HepG2 (cell line): ENCODE results near the gene ADIPOR2. TPM values are rescaled to one million over a fixed set of nuclear protein-coding genes. Genes with fewer than 3 reads are reported as not detected.
A peak's percentile ranks its signal among the peaks of the same experiment; 100 is the strongest.

Experiments used
- CENPBD1 ChIP-seq: sonication (generic); formaldehyde crosslinking; IDR thresholded peaks from 2 replicates; pipeline ENCODE4 v1.8.0; 2022; ENCODE audit warnings: missing genetic modification reagents, low read depth, mild to moderate bottlenecking, borderline replicate concordance
- CHD2 ChIP-seq: IDR thresholded peaks from 2 replicates; pipeline ENCODE4 v1.6.1; 2011; ENCODE audit warnings: low read depth, low read length, improper control_type of control experiment
- DNMT3B ChIP-seq: conservative IDR thresholded peaks from 2 replicates; pipeline ENCODE4 v1.6.1; 2016; ENCODE audit warnings: missing biosample characterization, control low read depth
- GABPA ChIP-seq, 2 experiments: IDR thresholded peaks; 2 replicates each; pipeline ENCODE4 v1.6.1; 2011 to 2016; ENCODE audit warnings: low read depth in 2 of 2, low read length in 1 of 2, missing biosample characterization in 1 of 2, missing genetic modification characterization in 1 of 2
- LBX2 ChIP-seq: sonication (generic); formaldehyde crosslinking; IDR thresholded peaks from 2 replicates; pipeline ENCODE4 v1.5.0; 2020; ENCODE audit warnings: missing genetic modification reagents, mild to moderate bottlenecking, borderline replicate concordance
- NONO ChIP-seq, 2 experiments: fragments of 450-650 bp in 1 of 2; sonication (generic) in 1 of 2; formaldehyde crosslinking in 1 of 2; IDR thresholded peaks in 1 of 2; conservative IDR thresholded peaks in 1 of 2; 2 replicates each; pipeline versions ENCODE4 v1.6.1 to v1.8.0; 2017 to 2022; ENCODE audit warnings: mild to moderate bottlenecking in 1 of 2, missing genetic modification reagents in 1 of 2, moderate library complexity in 1 of 2
- ZBED4 ChIP-seq: sonication (generic); formaldehyde crosslinking; IDR thresholded peaks from 2 replicates; pipeline ENCODE4 v1.4.0; 2020; ENCODE audit warnings: missing genetic modification reagents, borderline replicate concordance
- ZBTB38 ChIP-seq: sonication (generic); formaldehyde crosslinking; IDR thresholded peaks from 2 replicates; pipeline ENCODE4 v1.5.1; 2020; ENCODE audit warnings: mild to moderate bottlenecking, missing genetic modification reagents
- ZNF724P ChIP-seq: sonication (generic); formaldehyde crosslinking; IDR thresholded peaks from 2 replicates; pipeline ENCODE4 v1.8.0; 2022; ENCODE audit warnings: missing genetic modification reagents, borderline replicate concordance
- ZUFSP ChIP-seq: sonication (generic); formaldehyde crosslinking; IDR thresholded peaks from 2 replicates; pipeline ENCODE4 v1.9.0; 2021; ENCODE audit warnings: missing genetic modification reagents, mild to moderate bottlenecking, borderline replicate concordance
- polyA plus RNA-seq, 8 experiments: library from polyadenylated mRNA; depleted of rRNA in 3 of 8; stranded (reverse) in 7 of 8; unstranded in 1 of 8; fragments of >200 nt; fragmentation: Illumina TruSeq in 4 of 8; extraction: Trizol in 4 of 8; gene quantifications; 2 replicates each; pipeline versions ENCODE4 v1.2.1 to v1.2.3, GENCODE V29; 2011 to 2016; ENCODE audit warnings: low read depth in 4 of 8, missing spikeins in 1 of 8, mixed read lengths in 1 of 8; ENCODE audit not compliant: insufficient read depth in 1 of 8
- total RNA-seq, 5 experiments: library from RNA; depleted of rRNA; stranded (reverse); fragments of >200 nt; fragmentation: Illumina TruSeq; extraction: Trizol; gene quantifications; 2 replicates each; pipeline ENCODE4 v1.2.3, GENCODE V29; 2016; ENCODE audit warnings: low read depth in 1 of 5

The ADIPOR2 gene
- total and polyA plus RNA-seq, 2 of the 13 experiments (the other 11 are each of a cell fraction or from before 2014, with no cell fraction given), result 35.2 to 52.2 TPM

GRCh38 chr12:1661553-1662335 lies 29.1 kb upstream of the ADIPOR2 start (continued):
- no peak for TF ChIP-seq ZUFSP
- no peak for TF ChIP-seq CENPBD1 (CRISPR knock-in tag)
- peak; percentile 33 for TF ChIP-seq GABPA (IDR thresholded peaks at IDR 0.05; ENCODE audit: low read depth, low read length)
- peak; percentile 57 for TF ChIP-seq GABPA (CRISPR knock-in tag; IDR thresholded peaks at IDR 0.05; ENCODE audit: low read depth)
- TF ChIP-seq CHD2, result peak; percentile 66; the same call in 1 of the 2 replicates
- no peak for TF ChIP-seq ZNF724P (CRISPR knock-in tag)
- 0 out of 2 replicates have a peak, but pooled peaks have one; percentile 62 for TF ChIP-seq ZBTB38 (CRISPR knock-in tag)
- no peak; the same call in 1 of the 2 replicates for TF ChIP-seq ZBED4
- TF ChIP-seq LBX2 (CRISPR knock-in tag), result no peak
- no peak for TF ChIP-seq NONO (IDR thresholded peaks at IDR 0.05)
- peak; percentile 71 for TF ChIP-seq NONO (CRISPR knock-in tag; conservative IDR thresholded peaks at IDR 0.05)
- no peak for TF ChIP-seq DNMT3B
